ENCODE measurements around the gene SORCS2. TPM values are rescaled to one million over a fixed set of nuclear protein-coding genes. Genes with fewer than 3 reads are reported as not detected.

The SORCS2 gene
- total and polyA plus RNA-seq, 2 of the 8 experiments (the other 6 are each of a cell fraction or from before 2014, with no cell fraction given) = 0.36 to 1.8 TPM

- TF ChIP-seq, protein P1, sequence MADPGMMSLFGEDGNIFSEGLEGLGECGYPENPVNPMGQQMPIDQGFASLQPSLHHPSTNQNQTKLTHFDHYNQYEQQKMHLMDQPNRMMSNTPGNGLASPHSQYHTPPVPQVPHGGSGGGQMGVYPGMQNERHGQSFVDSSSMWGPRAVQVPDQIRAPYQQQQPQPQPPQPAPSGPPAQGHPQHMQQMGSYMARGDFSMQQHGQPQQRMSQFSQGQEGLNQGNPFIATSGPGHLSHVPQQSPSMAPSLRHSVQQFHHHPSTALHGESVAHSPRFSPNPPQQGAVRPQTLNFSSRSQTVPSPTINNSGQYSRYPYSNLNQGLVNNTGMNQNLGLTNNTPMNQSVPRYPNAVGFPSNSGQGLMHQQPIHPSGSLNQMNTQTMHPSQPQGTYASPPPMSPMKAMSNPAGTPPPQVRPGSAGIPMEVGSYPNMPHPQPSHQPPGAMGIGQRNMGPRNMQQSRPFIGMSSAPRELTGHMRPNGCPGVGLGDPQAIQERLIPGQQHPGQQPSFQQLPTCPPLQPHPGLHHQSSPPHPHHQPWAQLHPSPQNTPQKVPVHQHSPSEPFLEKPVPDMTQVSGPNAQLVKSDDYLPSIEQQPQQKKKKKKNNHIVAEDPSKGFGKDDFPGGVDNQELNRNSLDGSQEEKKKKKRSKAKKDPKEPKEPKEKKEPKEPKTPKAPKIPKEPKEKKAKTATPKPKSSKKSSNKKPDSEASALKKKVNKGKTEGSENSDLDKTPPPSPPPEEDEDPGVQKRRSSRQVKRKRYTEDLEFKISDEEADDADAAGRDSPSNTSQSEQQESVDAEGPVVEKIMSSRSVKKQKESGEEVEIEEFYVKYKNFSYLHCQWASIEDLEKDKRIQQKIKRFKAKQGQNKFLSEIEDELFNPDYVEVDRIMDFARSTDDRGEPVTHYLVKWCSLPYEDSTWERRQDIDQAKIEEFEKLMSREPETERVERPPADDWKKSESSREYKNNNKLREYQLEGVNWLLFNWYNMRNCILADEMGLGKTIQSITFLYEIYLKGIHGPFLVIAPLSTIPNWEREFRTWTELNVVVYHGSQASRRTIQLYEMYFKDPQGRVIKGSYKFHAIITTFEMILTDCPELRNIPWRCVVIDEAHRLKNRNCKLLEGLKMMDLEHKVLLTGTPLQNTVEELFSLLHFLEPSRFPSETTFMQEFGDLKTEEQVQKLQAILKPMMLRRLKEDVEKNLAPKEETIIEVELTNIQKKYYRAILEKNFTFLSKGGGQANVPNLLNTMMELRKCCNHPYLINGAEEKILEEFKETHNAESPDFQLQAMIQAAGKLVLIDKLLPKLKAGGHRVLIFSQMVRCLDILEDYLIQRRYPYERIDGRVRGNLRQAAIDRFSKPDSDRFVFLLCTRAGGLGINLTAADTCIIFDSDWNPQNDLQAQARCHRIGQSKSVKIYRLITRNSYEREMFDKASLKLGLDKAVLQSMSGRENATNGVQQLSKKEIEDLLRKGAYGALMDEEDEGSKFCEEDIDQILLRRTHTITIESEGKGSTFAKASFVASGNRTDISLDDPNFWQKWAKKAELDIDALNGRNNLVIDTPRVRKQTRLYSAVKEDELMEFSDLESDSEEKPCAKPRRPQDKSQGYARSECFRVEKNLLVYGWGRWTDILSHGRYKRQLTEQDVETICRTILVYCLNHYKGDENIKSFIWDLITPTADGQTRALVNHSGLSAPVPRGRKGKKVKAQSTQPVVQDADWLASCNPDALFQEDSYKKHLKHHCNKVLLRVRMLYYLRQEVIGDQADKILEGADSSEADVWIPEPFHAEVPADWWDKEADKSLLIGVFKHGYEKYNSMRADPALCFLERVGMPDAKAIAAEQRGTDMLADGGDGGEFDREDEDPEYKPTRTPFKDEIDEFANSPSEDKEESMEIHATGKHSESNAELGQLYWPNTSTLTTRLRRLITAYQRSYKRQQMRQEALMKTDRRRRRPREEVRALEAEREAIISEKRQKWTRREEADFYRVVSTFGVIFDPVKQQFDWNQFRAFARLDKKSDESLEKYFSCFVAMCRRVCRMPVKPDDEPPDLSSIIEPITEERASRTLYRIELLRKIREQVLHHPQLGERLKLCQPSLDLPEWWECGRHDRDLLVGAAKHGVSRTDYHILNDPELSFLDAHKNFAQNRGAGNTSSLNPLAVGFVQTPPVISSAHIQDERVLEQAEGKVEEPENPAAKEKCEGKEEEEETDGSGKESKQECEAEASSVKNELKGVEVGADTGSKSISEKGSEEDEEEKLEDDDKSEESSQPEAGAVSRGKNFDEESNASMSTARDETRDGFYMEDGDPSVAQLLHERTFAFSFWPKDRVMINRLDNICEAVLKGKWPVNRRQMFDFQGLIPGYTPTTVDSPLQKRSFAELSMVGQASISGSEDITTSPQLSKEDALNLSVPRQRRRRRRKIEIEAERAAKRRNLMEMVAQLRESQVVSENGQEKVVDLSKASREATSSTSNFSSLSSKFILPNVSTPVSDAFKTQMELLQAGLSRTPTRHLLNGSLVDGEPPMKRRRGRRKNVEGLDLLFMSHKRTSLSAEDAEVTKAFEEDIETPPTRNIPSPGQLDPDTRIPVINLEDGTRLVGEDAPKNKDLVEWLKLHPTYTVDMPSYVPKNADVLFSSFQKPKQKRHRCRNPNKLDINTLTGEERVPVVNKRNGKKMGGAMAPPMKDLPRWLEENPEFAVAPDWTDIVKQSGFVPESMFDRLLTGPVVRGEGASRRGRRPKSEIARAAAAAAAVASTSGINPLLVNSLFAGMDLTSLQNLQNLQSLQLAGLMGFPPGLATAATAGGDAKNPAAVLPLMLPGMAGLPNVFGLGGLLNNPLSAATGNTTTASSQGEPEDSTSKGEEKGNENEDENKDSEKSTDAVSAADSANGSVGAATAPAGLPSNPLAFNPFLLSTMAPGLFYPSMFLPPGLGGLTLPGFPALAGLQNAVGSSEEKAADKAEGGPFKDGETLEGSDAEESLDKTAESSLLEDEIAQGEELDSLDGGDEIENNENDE (IDR thresholded peaks at IDR 0.05; ENCODE audit: insufficient replicate concordance, low read length) = no peak
Measured at GRCh38 chr4:7234355-7235029, 42.2 kb downstream of the SORCS2 start (continued).
